Ishikawa (cell line): ENCODE measurements around the gene FHIT.

Experiments used
- CEBPB ChIP-seq: IDR thresholded peaks from 2 replicates; pipeline ENCODE4 v1.6.1; 2012
- CREB1 ChIP-seq: IDR thresholded peaks from 2 replicates; pipeline ENCODE4 v1.6.1; 2012; ENCODE audit warnings: low read depth
- EGR1 ChIP-seq: IDR thresholded peaks from 2 replicates; pipeline ENCODE4 v1.6.1; 2012
- EP300 ChIP-seq: IDR thresholded peaks from 2 replicates; pipeline ENCODE4 v1.6.1; 2012; ENCODE audit warnings: borderline replicate concordance
- FOXM1 ChIP-seq: IDR thresholded peaks from 2 replicates; pipeline ENCODE4 v1.6.1; 2012; ENCODE audit warnings: low read depth, borderline replicate concordance
- MAX ChIP-seq: IDR thresholded peaks from 2 replicates; pipeline ENCODE4 v1.6.1; 2012
- NFIC ChIP-seq: IDR thresholded peaks from 2 replicates; pipeline ENCODE4 v1.6.1; 2012
- RAD21 ChIP-seq: IDR thresholded peaks from 2 replicates; pipeline ENCODE4 v1.6.1; 2012; ENCODE audit warnings: low read depth
- REST ChIP-seq: IDR thresholded peaks from 2 replicates; pipeline ENCODE4 v1.6.1; 2012; ENCODE audit warnings: low read depth, mild to moderate bottlenecking
- TAF1 ChIP-seq: IDR thresholded peaks from 2 replicates; pipeline ENCODE4 v1.6.1; 2012; ENCODE audit warnings: low read depth, mild to moderate bottlenecking
- TCF12 ChIP-seq: IDR thresholded peaks from 2 replicates; pipeline ENCODE4 v1.6.1; 2012; ENCODE audit warnings: low read depth
- TEAD4 ChIP-seq: IDR thresholded peaks from 2 replicates; pipeline ENCODE4 v1.6.1; 2012
- YY1 ChIP-seq: IDR thresholded peaks from 2 replicates; pipeline ENCODE4 v1.6.1; 2012; ENCODE audit warnings: low read depth
- ZBTB7A ChIP-seq: IDR thresholded peaks from 2 replicates; pipeline ENCODE4 v1.6.1; 2012; ENCODE audit warnings: low read depth
- TF ChIP-seq, protein P1 (sequence below): IDR thresholded peaks from 2 replicates; pipeline ENCODE4 v1.6.1; 2012

FHIT gene

DNA sequence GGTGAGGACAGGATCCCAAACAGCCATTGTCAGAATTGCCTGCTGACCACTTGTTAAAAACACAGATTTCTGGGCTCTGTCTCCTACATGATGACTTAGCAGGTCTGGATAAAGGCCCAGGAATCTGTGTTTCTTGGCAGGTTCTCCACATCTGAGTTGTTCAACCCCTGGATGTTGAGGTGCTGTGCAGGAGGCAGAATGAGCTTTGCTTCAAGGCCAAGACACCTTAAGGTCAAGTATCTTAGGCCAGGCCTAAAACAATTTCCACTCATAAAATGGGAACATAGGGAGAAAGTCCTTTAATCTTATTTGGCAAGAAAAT, 1522.7 kb downstream of the FHIT start:
- TF ChIP-seq EP300 (no peak), YY1 (no peak), MAX (no peak), TCF12 (no peak), ZBTB7A (no peak), CEBPB (no peak), CREB1 (no peak), REST (no peak), TAF1 (no peak), RAD21 (no peak)
- TF ChIP-seq, protein P1, sequence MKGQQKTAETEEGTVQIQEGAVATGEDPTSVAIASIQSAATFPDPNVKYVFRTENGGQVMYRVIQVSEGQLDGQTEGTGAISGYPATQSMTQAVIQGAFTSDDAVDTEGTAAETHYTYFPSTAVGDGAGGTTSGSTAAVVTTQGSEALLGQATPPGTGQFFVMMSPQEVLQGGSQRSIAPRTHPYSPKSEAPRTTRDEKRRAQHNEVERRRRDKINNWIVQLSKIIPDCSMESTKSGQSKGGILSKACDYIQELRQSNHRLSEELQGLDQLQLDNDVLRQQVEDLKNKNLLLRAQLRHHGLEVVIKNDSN: no peak

DNA sequence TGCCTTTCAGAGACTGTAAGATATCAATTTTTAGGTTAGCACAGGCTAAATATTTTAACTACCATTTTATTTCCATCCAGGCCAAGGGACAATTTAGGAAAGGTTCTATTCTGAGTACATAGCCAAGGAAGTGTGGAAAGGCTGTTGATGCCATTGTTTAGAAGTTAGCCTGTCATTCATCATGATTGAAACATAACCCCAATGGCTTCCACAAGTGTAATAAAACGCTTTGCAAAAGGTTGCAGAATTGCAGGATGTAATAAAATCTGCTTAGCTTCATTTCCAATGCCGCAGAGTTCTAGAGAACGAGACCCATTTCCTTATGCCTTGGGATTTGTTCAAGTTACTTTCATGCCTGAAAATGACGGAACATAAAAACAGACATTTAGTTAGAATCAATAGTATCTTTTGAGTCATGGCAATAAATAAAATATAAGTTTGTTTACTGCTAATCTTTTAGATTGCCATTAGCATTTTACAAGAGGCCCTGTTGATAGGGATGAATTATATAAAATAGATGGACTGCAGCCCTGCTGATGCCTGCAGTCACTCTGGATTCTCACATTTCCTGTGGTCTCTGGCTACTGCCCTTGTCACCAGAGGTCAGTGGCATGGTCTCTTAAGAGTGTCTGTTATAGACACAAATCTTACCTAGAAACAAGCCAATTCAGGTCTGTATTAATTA, 1523.2 kb downstream of the FHIT start:
- TF ChIP-seq EP300 (no peak), TCF12 (no peak), TAF1 (no peak), EGR1 (no peak), FOXM1 (no peak), TEAD4 (no peak), REST (no peak), CREB1 (no peak), MAX (no peak)
- TF ChIP-seq, protein P1: no peak

GRCh38 chr3:59726279-59726678, 1525.0 kb downstream of the FHIT start:
- TF ChIP-seq CEBPB (no peak), MAX (no peak), CREB1 (no peak), TCF12 (no peak), EGR1 (no peak), NFIC (no peak), YY1 (no peak)

DNA sequence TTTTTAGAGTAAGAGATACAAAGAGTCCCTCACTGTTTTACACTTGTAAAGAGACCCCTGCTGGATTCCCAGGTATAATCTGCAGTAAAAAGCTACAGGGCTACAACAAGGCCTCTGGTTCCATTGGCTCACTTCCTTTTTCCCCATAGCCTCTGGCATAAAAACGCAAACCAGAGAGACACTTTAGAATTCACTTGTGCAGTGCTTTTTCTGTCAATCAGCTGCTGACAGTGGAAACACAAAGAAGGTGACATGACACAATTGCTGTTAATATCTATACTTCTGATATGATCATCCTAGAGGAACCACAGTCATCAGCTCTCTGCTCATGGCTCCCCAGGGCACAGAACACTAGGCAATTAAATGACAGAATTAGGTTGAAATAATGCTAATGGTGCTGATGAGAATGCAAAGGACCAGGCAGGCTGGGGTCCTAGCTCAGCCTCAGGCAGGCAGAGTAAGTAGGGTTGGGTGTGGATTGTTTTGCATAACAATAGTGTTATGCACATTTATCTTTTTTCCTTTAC, 1533.5 kb downstream of the FHIT start:
- TF ChIP-seq TCF12 (no peak), CEBPB (no peak), MAX (no peak), EP300 (no peak)
- TF ChIP-seq, protein P1: no peak

GRCh38 chr3:59714066-59714465, 1537.2 kb downstream of the FHIT start:
- TF ChIP-seq CEBPB (no peak), TEAD4 (no peak), TCF12 (no peak), YY1 (no peak), REST (no peak), RAD21 (no peak), FOXM1 (no peak), TAF1 (no peak), MAX (no peak), CREB1 (no peak), EGR1 (no peak), EP300 (no peak), ZBTB7A (no peak), NFIC (no peak)
- TF ChIP-seq, protein P1: no peak
